AG09319 (cell line): Measurements from ENCODE around the gene TMED8.

Source experiments
- DNase-seq: peaks from one replicate; pipeline ENCODE4 v3.0.0-alpha.2; 2010; ENCODE audit warnings: low read depth; ENCODE audit errors: extremely low read depth
- CTCF ChIP-seq: IDR thresholded peaks from 2 replicates; pipeline ENCODE4 v1.5.1; 2011; ENCODE audit warnings: low read depth, mild to moderate bottlenecking, inconsistent platforms, low read length, moderate library complexity

Gene TMED8

GRCh38 chr14:77378701-77379100, 1.8 kb upstream of the TMED8 start:
- TF ChIP-seq CTCF = no peak
- DNase-seq = no peak

GRCh38 chr14:77377502-77377844, 579 bp upstream of the TMED8 start:
- no peak for DNase-seq
- TF ChIP-seq CTCF = no peak

- DNase-seq = no peak
- no peak for TF ChIP-seq CTCF
These were observed 722 bp downstream of the TMED8 start for GRCh38 chr14:77375973-77376770.

GRCh38 chr14:77375164-77375950, 1.5 kb downstream of the TMED8 start:
- TF ChIP-seq CTCF = no peak
- no peak for DNase-seq

GRCh38 chr14:77372304-77372841, 4.5 kb downstream of the TMED8 start:
- peak; percentile 32 for DNase-seq
- no peak for TF ChIP-seq CTCF

- no peak for TF ChIP-seq CTCF
- DNase-seq = no peak
These were observed 7.6 kb downstream of the TMED8 start for GRCh38 chr14:77369285-77369684.

GRCh38 chr14:77364146-77364545, 12.7 kb downstream of the TMED8 start:
- no peak for TF ChIP-seq CTCF
- no peak for DNase-seq
